Adrenal gland (tissue), 12 donors: ENCODE results near the gene CRYBB1. TPM values are rescaled to one million over a fixed set of nuclear protein-coding genes. Genes with fewer than 3 reads are reported as not detected.

ENCODE experiments used
- DNase-seq, 7 donors: peaks; one replicate each; pipeline ENCODE4 v3.0.0-alpha.2; 2019 to 2020
- H3K27ac ChIP-seq, 5 donors: fragments of 200-600 bp; sonication (generic) in 4 of 5; 1 replicate in 3 of 5; 2 replicates in 2 of 5; pipeline versions ENCODE4 v1.5.1 to v1.8.0; 2016 to 2020; ENCODE audit warnings: mild to moderate bottlenecking in 1 of 5
- H3K27me3 ChIP-seq: fragments of 200-600 bp; 2 replicates; pipeline ENCODE4 v1.8.0; 2021
- H3K36me3 ChIP-seq, 2 donors: fragments of 200-600 bp; replicated peaks in 1 of 2; 1 replicate in 1 of 2; 2 replicates in 1 of 2; pipeline versions ENCODE4 v1.5.1 to v1.8.0; 2018 to 2022
- H3K4me1 ChIP-seq, 2 donors: fragments of 200-600 bp; replicated peaks in 1 of 2; 1 replicate in 1 of 2; 2 replicates in 1 of 2; pipeline versions ENCODE4 v1.5.1 to v1.8.0; 2018 to 2021
- H3K4me3 ChIP-seq, 4 donors: fragments of 200-600 bp; sonication (generic) in 3 of 4; one replicate each; pipeline ENCODE4 v1.5.1; 2016 to 2018
- H3K9me3 ChIP-seq, 3 donors: fragments of 200-600 bp; sonication (generic) in 1 of 3; replicated peaks in 1 of 3; 1 replicate in 2 of 3; 2 replicates in 1 of 3; pipeline versions ENCODE4 v1.5.1 to v1.8.0; 2016 to 2021
- CTCF ChIP-seq, 6 experiments: fragments of 450-650 bp in 4 of 6; fragments of 200-600 bp in 2 of 6; sonication (generic) in 1 of 6; IDR thresholded peaks; 1 replicate in 5 of 6; 2 replicates in 1 of 6; pipeline versions ENCODE4 v1.5.1 to v1.8.0; 2016 to 2021; ENCODE audit warnings: antibody characterized with exemption in 6 of 6, mild to moderate bottlenecking in 2 of 6, moderate library complexity in 1 of 6
- POLR2A ChIP-seq, 2 donors: fragments of 450-650 bp; IDR thresholded peaks; one replicate each; pipeline ENCODE4 v1.6.1; 2017; ENCODE audit warnings: antibody characterized with exemption in 2 of 2, mild to moderate bottlenecking in 2 of 2, moderate library complexity in 1 of 2
- WGBS, 4 donors: extraction: QIAGEN DNeasy Blood & Tissue Kit in 2 of 4; methylation state at CpG; one replicate each; pipeline versions ENCODE4 v1.1.5 to v1.1.7; 2013 to 2017; 5-methylcytosine and 5-hydroxymethylcytosine counted together
- intact Hi-C, 2 donors: fragments of 100-400 bp; cut with DNase I; formaldehyde crosslinking; loops; one replicate each; pipeline versions ENCODE4 v1.14.1 to v1.15.0; 2022 to 2023
- polyA plus RNA-seq, 3 donors: library from polyadenylated mRNA; stranded (reverse); fragments of 200-250 nt in 2 of 3; fragments of 350-450 nt in 1 of 3; fragmentation: Illumina TruSeq in 1 of 3; extraction: RNeasy Lipid Tissue Mini Kit (QIAGEN cat#74804) in 1 of 3; gene quantifications; one replicate each; pipeline ENCODE4 v1.2.3, GENCODE V29; 2013 to 2014
- total RNA-seq, 9 donors: library from RNA; depleted of rRNA in 4 of 9; stranded (reverse); fragments of >200 nt in 4 of 9; fragments of 120-200 nt in 1 of 9; fragmentation: NEBNext Ultra II Directional in 1 of 9; extraction: Animal tissue kit (Norgen Biotek cat#: 25700) in 1 of 9; gene quantifications; one replicate each; pipeline versions ENCODE4 v1.1.0 to v1.2.4, GENCODE V29; 2013 to 2023
- donor health status: healthy with polysubstance abuse.
- donor health status: Bipolar disorder and iron deficiency.
- donor health status: DM: yes; HTN: yes; CAD: no.
- donor health status: DM: no; HTN: no; CAD: no.
- donor health status: DM: no; HTN: no; CAD: no.
- donor health status: DM: yes; HTN: yes; CAD: no.

Gene CRYBB1
- total and polyA plus RNA-seq, 12 donors: 0.39 to 2.6 (median 1.6) TPM

- no peak for TF ChIP-seq POLR2A (IDR thresholded peaks at IDR 0.05)
- no peak for TF ChIP-seq CTCF (IDR thresholded peaks at IDR 0.05)
- no peaks in the 10 kb centered on the region for H3K27me3 ChIP-seq
- no peaks in the 10 kb centered on the region for H3K9me3 ChIP-seq
- intact Hi-C loops: loop anchor here in 1 of 2 donors (5.0 kb wide), 1 partner anchor 96 kb away; no protein-coding TSS in a partner anchor
- DNase-seq: no peak
- H3K36me3 ChIP-seq: no peaks in the 10 kb centered on the region
- 75 to 88% (median 80%) methylated on average over 4 of the region's 4 CpGs for WGBS, 4 donors
- H3K4me3 ChIP-seq: peak overlapping the region in 1 of 4 donors; percentile 92
- H3K27ac ChIP-seq: peak overlapping the region in 3 of 5 donors; percentile 77 to 95 (median 83)
- H3K4me1 ChIP-seq: peaks cover 18 to 32% of the 10 kb centered on the region in 2 donors
These were observed 29.7 kb downstream of the CRYBB1 start for GRCh38 chr22:26587991-26588613.

- intact Hi-C loops: loop anchor here in 1 of 2 donors (5.0 kb wide), 1 partner anchor 94 kb away; no protein-coding TSS in a partner anchor
These were observed 31.1 kb downstream of the CRYBB1 start for GRCh38 chr22:26586556-26587325.

GRCh38 chr22:26585104-26585790 lies 32.6 kb downstream of the CRYBB1 start:
- WGBS, 4 donors: 25 to 54% (median 34%) methylated on average over 2 to 11 of the region's 11 CpGs
- no peaks in the 10 kb centered on the region for H3K9me3 ChIP-seq
- intact Hi-C loops: loop anchor here in 1 of 2 donors (5.0 kb wide), 1 partner anchor 93 kb away; no protein-coding TSS in a partner anchor
- peaks cover 14 to 26% of the 10 kb centered on the region in 2 donors for H3K4me1 ChIP-seq
- peak in 1 of 2 donors; percentile 37 for TF ChIP-seq POLR2A (IDR thresholded peaks at IDR 0.05)
- peak in 1 of 6 experiments; percentile 12 for TF ChIP-seq CTCF (IDR thresholded peaks at IDR 0.05)
- no peak overlapping the region for H3K4me3 ChIP-seq
- DNase-seq: peak; percentile 72 to 94 (median 89)
- no peaks in the 10 kb centered on the region for H3K27me3 ChIP-seq
- peak overlapping the region in 3 of 5 donors; percentile 39 to 61 (median 50) for H3K27ac ChIP-seq
- H3K36me3 ChIP-seq: peaks cover 0 to 9% of the 10 kb centered on the region in 2 donors

More at GRCh38 chr22:26586556-26587325, 31.1 kb downstream of the CRYBB1 start:
- H3K27me3 ChIP-seq: no peaks in the 10 kb centered on the region
- 56 to 73% (median 69%) methylated on average over 10 to 11 of the region's 11 CpGs for WGBS, 4 donors
- TF ChIP-seq CTCF (IDR thresholded peaks at IDR 0.05) (no peak), POLR2A (IDR thresholded peaks at IDR 0.05) (no peak)
- H3K9me3 ChIP-seq: no peaks in the 10 kb centered on the region
- peaks cover 0 to 5% of the 10 kb centered on the region in 2 donors for H3K36me3 ChIP-seq
- H3K4me1 ChIP-seq: peaks cover 18 to 32% of the 10 kb centered on the region in 2 donors
- H3K4me3 ChIP-seq: no peak overlapping the region
- DNase-seq: peak in 3 of 7 donors; percentile 26 to 63 (median 38)
- H3K27ac ChIP-seq: peak overlapping the region in 2 of 5 donors; percentile 34 to 61

- 70 to 81% (median 74%) methylated on average over 4 of the region's 4 CpGs for WGBS, 4 donors
- intact Hi-C loops: no loop called here
These were observed 33.8 kb downstream of the CRYBB1 start for GRCh38 chr22:26584010-26584409.

More at GRCh38 chr22:26584010-26584409, 33.8 kb downstream of the CRYBB1 start:
- TF ChIP-seq POLR2A (IDR thresholded peaks at IDR 0.05): no peak
- no peak for TF ChIP-seq CTCF (IDR thresholded peaks at IDR 0.05)
- peaks cover 0 to 9% of the 10 kb centered on the region in 2 donors for H3K36me3 ChIP-seq
- DNase-seq: no peak
- H3K27me3 ChIP-seq: no peaks in the 10 kb centered on the region
- peak overlapping the region in 1 of 5 donors; percentile 15 for H3K27ac ChIP-seq
- no peak overlapping the region for H3K4me3 ChIP-seq
- H3K9me3 ChIP-seq: no peaks in the 10 kb centered on the region
- peaks cover 14 to 26% of the 10 kb centered on the region in 2 donors for H3K4me1 ChIP-seq
